K562 (cell line): ENCODE data around the gene GUCA1A. TPM values are rescaled to one million over a fixed set of nuclear protein-coding genes. Genes with fewer than 3 reads are reported as not detected.
A peak's percentile ranks its signal among the peaks of the same experiment; 100 is the strongest.

Experiments
- AFF1 ChIP-seq, 2 experiments: fragments of 450-650 bp; IDR thresholded peaks; 2 replicates each; pipeline ENCODE4 v1.6.1; 2018; ENCODE audit warnings: mild to moderate bottlenecking in 2 of 2, low read depth in 1 of 2; ENCODE audit not compliant: partially characterized antibody in 2 of 2
- AFF4 ChIP-seq: sonication (generic); formaldehyde crosslinking; IDR thresholded peaks from 2 replicates; pipeline ENCODE4 v1.8.0; 2023; ENCODE audit warnings: mild to moderate bottlenecking, missing genetic modification reagents
- ARID1B ChIP-seq: fragments of 450-650 bp; IDR thresholded peaks from 2 replicates; pipeline ENCODE4 v1.6.1; 2016; ENCODE audit warnings: antibody characterized with exemption, mild to moderate bottlenecking, inconsistent platforms
- CHD1 ChIP-seq: fragments of 200-600 bp; sonication (generic); IDR thresholded peaks from one replicate; pipeline ENCODE4 v1.6.1; 2012; ENCODE audit warnings: mild to moderate bottlenecking, moderate library complexity, low read length, inconsistent platforms
- CXXC5 ChIP-seq: fragments of 250-450 bp; sonication (Bioruptor Pico); IDR thresholded peaks from 2 replicates; pipeline ENCODE4 v1.8.0; 2022; ENCODE audit warnings: inconsistent platforms, mild to moderate bottlenecking, moderate library complexity
- ETV1 ChIP-seq: fragments of 450-650 bp; conservative IDR thresholded peaks from 2 replicates; pipeline ENCODE4 v1.6.1; 2016; ENCODE audit warnings: missing genetic modification characterization, control low read depth, low read depth, missing compliant biosample characterization
- GATAD2B ChIP-seq: fragments of 450-650 bp; IDR thresholded peaks from 2 replicates; pipeline ENCODE4 v1.6.1; 2017; ENCODE audit warnings: mild to moderate bottlenecking, borderline replicate concordance
- GTF2E2 ChIP-seq: fragments of 200-800 bp; sonication (Bioruptor generic); IDR thresholded peaks from 2 replicates; pipeline ENCODE4 v1.6.1; 2016; ENCODE audit warnings: missing genetic modification characterization, missing compliant biosample characterization
- HMGN3 ChIP-seq: IDR thresholded peaks from 2 replicates; pipeline ENCODE4 v1.6.1; 2011; ENCODE audit warnings: borderline replicate concordance, low read depth, mild to moderate bottlenecking, mixed read lengths, low read length; ENCODE audit not compliant: insufficient read length; ENCODE audit errors: extremely low read depth
- IRF9 ChIP-seq: fragments of 450-650 bp; IDR thresholded peaks from 2 replicates; pipeline ENCODE4 v1.6.1; 2016; ENCODE audit warnings: missing biosample characterization, missing genetic modification characterization
- KAT2B ChIP-seq: IDR thresholded peaks from one replicate; pipeline ENCODE4 v1.6.1; 2012; ENCODE audit warnings: low read depth, mild to moderate bottlenecking, control low read depth, inconsistent platforms, low read length, moderate library complexity
- PML ChIP-seq: IDR thresholded peaks from 2 replicates; pipeline ENCODE4 v1.6.1; 2012; ENCODE audit warnings: low read length, inconsistent platforms
- SMAD4 ChIP-seq: fragments of 250-450 bp; sonication (Bioruptor Pico); conservative IDR thresholded peaks from 2 replicates; pipeline ENCODE4 v1.8.0; 2021; ENCODE audit warnings: inconsistent platforms, mild to moderate bottlenecking, moderate library complexity
- TRIM28 ChIP-seq: fragments of 450-650 bp; IDR thresholded peaks from 2 replicates; pipeline ENCODE4 v1.6.1; 2017
- ZBTB12 ChIP-seq: fragments of 250-450 bp; sonication (Bioruptor Pico); IDR thresholded peaks from 2 replicates; pipeline ENCODE4 v1.4.0; 2020
- ZNF239 ChIP-seq: fragments of 250-450 bp; sonication (Bioruptor Pico); IDR thresholded peaks from 2 replicates; pipeline ENCODE4 v1.4.0; 2020; ENCODE audit warnings: mild to moderate bottlenecking
- polyA plus RNA-seq, 8 experiments: library from polyadenylated mRNA; depleted of rRNA in 4 of 8; stranded (reverse) in 5 of 8; unstranded in 3 of 8; fragments of >200 nt; fragmentation: Nextera tagmentation in 2 of 8; fragmentation: Illumina TruSeq in 1 of 8; extraction: Ambion mirVana in 2 of 8; extraction: Trizol in 1 of 8; gene quantifications; 2 replicates each; pipeline versions ENCODE4 v1.2.1 to v1.2.3, GENCODE V29; 2011 to 2014; ENCODE audit warnings: inconsistent platforms in 1 of 8, missing spikeins in 1 of 8
- total RNA-seq, 7 experiments: library from RNA; depleted of rRNA in 6 of 7; stranded (reverse); fragments of >200 nt in 6 of 7; fragmentation: Illumina TruSeq in 2 of 7; extraction: Trizol in 2 of 7; gene quantifications; 2 replicates each; pipeline versions ENCODE4 v1.2.1 to v1.2.3, GENCODE V29; 2011 to 2021; ENCODE audit warnings: low replicate concordance in 1 of 7

The GUCA1A gene
- total and polyA plus RNA-seq, 9 of the 15 experiments (the other 6 are each of a cell fraction or from before 2014, with no cell fraction given): not detected

- TF ChIP-seq ZNF239 (CRISPR knock-in tag): peak; percentile 40; the same call in 1 of the 2 replicates
- peak; percentile 99 for TF ChIP-seq ARID1B
- TF ChIP-seq TRIM28: peak; percentile 99
- no peak; the same call in 1 of the 2 replicates for TF ChIP-seq IRF9 (tag)
- TF ChIP-seq SMAD4 (CRISPR knock-in tag): peak; percentile 98
- TF ChIP-seq AFF4 (CRISPR knock-in tag): peak; percentile 90
- TF ChIP-seq ZBTB12: peak; percentile 51; the same call in 1 of the 2 replicates
- peak in 1 of 2 experiments; percentile 94 for TF ChIP-seq AFF1 (IDR thresholded peaks at IDR 0.05; ENCODE audit: low read depth in 1 of 2, partially characterized antibody in 2 of 2)
- TF ChIP-seq CHD1: no peak
- 0 out of 2 replicates have a peak, but pooled peaks have one; percentile 50 for TF ChIP-seq ETV1 (tag)
- TF ChIP-seq CXXC5 (CRISPR knock-in tag): peak; percentile 92
- no peak for TF ChIP-seq KAT2B
- TF ChIP-seq PML: peak; percentile 98
- peak; percentile 87; the same call in 1 of the 2 replicates for TF ChIP-seq GATAD2B
- 0 out of 2 replicates have a peak, but pooled peaks have one; percentile 1 for TF ChIP-seq GTF2E2
- TF ChIP-seq HMGN3: peak; percentile 70
Observed at GRCh38 chr6:42199106-42199981, 26.2 kb downstream of the GUCA1A start (continued).
